Measurements from ENCODE around the gene SUFU.

DNA sequence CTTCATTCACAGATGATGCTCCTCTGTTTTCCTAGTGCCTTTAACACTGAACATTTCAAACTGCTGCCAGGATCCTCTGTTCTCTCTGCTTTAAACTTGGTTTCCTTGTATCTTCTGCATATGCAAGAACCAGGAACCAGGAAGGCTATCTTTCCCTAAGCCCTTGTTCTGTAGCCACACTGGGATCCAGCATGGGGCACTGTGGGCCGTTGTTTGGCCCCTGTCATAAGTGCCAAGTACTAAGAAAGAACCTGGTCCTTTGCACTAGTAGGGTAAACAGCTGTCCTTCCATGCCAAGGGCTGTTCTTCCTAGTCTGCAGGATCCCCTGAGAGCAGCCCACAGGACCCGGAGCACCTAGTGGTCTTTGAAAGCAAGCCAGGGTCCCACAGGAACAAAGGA lies 91.5 kb downstream of the SUFU start:
- TF ChIP-seq XRCC5 (optimal IDR thresholded peaks at IDR 0.05; ENCODE audit: low read length) (no peak), NFATC3 (CRISPR knock-in tag; IDR thresholded peaks at IDR 0.05) (no peak), ZNF121 (CRISPR knock-in tag; IDR thresholded peaks at IDR 0.05) (no peak), POLR2A (IDR thresholded peaks at IDR 0.05; ENCODE audit: insufficient read depth in 1 of 2, low read depth in 2 of 2, low read length in 2 of 2) (no peak), ZFAT (CRISPR knock-in tag; conservative IDR thresholded peaks at IDR 0.05) (no peak)
- TF ChIP-seq, protein P1, sequence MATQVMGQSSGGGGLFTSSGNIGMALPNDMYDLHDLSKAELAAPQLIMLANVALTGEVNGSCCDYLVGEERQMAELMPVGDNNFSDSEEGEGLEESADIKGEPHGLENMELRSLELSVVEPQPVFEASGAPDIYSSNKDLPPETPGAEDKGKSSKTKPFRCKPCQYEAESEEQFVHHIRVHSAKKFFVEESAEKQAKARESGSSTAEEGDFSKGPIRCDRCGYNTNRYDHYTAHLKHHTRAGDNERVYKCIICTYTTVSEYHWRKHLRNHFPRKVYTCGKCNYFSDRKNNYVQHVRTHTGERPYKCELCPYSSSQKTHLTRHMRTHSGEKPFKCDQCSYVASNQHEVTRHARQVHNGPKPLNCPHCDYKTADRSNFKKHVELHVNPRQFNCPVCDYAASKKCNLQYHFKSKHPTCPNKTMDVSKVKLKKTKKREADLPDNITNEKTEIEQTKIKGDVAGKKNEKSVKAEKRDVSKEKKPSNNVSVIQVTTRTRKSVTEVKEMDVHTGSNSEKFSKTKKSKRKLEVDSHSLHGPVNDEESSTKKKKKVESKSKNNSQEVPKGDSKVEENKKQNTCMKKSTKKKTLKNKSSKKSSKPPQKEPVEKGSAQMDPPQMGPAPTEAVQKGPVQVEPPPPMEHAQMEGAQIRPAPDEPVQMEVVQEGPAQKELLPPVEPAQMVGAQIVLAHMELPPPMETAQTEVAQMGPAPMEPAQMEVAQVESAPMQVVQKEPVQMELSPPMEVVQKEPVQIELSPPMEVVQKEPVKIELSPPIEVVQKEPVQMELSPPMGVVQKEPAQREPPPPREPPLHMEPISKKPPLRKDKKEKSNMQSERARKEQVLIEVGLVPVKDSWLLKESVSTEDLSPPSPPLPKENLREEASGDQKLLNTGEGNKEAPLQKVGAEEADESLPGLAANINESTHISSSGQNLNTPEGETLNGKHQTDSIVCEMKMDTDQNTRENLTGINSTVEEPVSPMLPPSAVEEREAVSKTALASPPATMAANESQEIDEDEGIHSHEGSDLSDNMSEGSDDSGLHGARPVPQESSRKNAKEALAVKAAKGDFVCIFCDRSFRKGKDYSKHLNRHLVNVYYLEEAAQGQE (IDR thresholded peaks at IDR 0.05; ENCODE audit: borderline replicate concordance in 1 of 2, low read depth in 1 of 2, low read length in 2 of 2): no peak
- TF ChIP-seq, protein P2, sequence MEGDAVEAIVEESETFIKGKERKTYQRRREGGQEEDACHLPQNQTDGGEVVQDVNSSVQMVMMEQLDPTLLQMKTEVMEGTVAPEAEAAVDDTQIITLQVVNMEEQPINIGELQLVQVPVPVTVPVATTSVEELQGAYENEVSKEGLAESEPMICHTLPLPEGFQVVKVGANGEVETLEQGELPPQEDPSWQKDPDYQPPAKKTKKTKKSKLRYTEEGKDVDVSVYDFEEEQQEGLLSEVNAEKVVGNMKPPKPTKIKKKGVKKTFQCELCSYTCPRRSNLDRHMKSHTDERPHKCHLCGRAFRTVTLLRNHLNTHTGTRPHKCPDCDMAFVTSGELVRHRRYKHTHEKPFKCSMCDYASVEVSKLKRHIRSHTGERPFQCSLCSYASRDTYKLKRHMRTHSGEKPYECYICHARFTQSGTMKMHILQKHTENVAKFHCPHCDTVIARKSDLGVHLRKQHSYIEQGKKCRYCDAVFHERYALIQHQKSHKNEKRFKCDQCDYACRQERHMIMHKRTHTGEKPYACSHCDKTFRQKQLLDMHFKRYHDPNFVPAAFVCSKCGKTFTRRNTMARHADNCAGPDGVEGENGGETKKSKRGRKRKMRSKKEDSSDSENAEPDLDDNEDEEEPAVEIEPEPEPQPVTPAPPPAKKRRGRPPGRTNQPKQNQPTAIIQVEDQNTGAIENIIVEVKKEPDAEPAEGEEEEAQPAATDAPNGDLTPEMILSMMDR (CRISPR knock-in tag; IDR thresholded peaks at IDR 0.05): no peak; the same call in 1 of the 2 replicates
- TF ChIP-seq, protein P3, sequence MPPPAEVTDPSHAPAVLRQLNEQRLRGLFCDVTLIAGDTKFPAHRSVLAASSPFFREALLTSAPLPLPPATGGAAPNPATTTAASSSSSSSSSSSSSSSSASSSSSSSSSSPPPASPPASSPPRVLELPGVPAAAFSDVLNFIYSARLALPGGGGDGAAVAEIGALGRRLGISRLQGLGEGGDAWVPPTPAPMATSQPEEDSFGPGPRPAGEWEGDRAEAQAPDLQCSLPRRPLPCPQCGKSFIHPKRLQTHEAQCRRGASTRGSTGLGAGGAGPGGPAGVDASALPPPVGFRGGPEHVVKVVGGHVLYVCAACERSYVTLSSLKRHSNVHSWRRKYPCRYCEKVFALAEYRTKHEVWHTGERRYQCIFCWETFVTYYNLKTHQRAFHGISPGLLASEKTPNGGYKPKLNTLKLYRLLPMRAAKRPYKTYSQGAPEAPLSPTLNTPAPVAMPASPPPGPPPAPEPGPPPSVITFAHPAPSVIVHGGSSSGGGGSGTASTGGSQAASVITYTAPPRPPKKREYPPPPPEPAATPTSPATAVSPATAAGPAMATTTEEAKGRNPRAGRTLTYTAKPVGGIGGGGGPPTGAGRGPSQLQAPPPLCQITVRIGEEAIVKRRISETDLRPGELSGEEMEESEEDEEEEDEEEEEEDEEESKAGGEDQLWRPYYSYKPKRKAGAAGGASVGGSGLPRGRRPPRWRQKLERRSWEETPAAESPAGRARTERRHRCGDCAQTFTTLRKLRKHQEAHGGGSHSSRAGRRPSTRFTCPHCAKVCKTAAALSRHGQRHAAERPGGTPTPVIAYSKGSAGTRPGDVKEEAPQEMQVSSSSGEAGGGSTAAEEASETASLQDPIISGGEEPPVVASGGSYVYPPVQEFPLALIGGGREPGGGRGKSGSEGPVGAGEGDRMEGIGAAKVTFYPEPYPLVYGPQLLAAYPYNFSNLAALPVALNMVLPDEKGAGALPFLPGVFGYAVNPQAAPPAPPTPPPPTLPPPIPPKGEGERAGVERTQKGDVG (CRISPR knock-in tag; IDR thresholded peaks at IDR 0.05; ENCODE audit: borderline replicate concordance): no peak

All from HepG2 (cell line).